Fibroblast of pulmonary artery (primary cell): ENCODE data around the gene GPNMB.

ENCODE experiments used
- DNase-seq: peaks from one replicate; pipeline ENCODE4 v3.0.0-alpha.2; 2010; ENCODE audit warnings: low read depth
- H3K4me3 ChIP-seq: replicated peaks from 2 replicates; pipeline ENCODE4 v1.5.1; 2011; ENCODE audit warnings: low read depth, mild to moderate bottlenecking, control low read depth, low read length, moderate library complexity
- CTCF ChIP-seq: IDR thresholded peaks from 2 replicates; pipeline ENCODE4 v1.5.1; 2011; ENCODE audit warnings: mild to moderate bottlenecking, control low read depth, low read length, inconsistent platforms; ENCODE audit errors: missing control alignments

The GPNMB gene

GRCh38 chr7:23290993-23291392 is 44.4 kb downstream of the GPNMB start:
- no peak overlapping the region for H3K4me3 ChIP-seq
- DNase-seq = no peak
- TF ChIP-seq CTCF = no peak

DNA sequence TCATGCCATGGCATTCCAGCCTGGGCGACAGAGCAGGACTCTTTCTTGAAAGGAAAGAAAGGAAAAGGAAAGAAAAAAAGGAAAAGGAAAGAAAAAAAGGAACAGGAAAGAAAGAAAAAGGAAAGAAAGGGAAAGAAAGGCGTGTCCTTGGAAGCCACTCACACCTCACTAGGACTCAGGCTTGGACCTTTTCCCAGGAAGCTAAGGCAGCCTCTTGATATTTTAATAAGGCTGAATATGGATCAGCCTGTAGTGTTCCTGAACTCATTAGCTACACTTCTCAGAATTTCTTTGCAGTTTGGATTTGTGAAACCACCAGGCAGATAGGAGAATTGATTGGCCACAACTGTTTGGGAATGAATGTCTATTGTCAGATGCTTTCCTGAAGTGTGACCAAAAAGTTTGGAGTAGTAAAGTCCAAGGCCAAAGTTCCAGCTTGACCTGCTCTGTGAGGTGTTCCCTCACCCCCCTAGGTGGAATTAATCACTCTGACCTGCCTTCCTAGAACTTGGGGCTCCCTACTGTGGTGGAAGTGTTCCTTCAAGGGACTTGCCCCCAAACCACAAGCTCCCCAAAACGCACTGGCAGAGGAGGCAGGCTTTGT is 45.5 kb downstream of the GPNMB start:
- H3K4me3 ChIP-seq = no peak overlapping the region
- TF ChIP-seq CTCF = no peak
- DNase-seq = no peak

DNA sequence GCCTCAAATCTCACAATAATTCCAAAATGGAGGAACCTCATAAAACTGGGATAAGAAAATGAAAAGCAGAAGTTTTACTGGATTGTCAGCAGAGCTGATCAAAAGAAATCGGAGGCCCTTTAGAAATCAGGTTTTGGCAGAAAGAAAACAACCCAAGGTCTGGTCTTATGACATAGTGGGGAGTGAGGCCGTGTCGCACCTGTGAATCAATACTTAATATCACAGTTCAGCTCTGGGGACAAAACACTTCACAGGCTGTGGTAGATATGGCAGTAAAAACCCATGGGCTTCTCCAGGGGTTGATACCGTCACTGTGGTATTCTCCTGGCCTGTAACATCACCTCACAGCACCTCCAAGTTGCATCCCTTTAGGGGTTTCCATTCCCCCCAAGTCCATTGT is 46.0 kb downstream of the GPNMB start:
- no peak overlapping the region for H3K4me3 ChIP-seq
- DNase-seq = no peak
- no peak for TF ChIP-seq CTCF

GRCh38 chr7:23293500-23294073 is 47.0 kb downstream of the GPNMB start:
- TF ChIP-seq CTCF = no peak
- H3K4me3 ChIP-seq = no peak overlapping the region
- no peak for DNase-seq

GRCh38 chr7:23294549-23295400 is 48.2 kb downstream of the GPNMB start:
- no peak overlapping the region for H3K4me3 ChIP-seq
- no peak for TF ChIP-seq CTCF
- DNase-seq = no peak

GRCh38 chr7:23295401-23295697 is 48.8 kb downstream of the GPNMB start:
- no peak overlapping the region for H3K4me3 ChIP-seq
- no peak for DNase-seq
- no peak for TF ChIP-seq CTCF
